Omental fat pad (tissue), 4 donors: Measurements from ENCODE around the gene KCNJ5. TPM values are rescaled to one million over a fixed set of nuclear protein-coding genes. Genes with fewer than 3 reads are reported as not detected.

Experiments
- ATAC-seq: fragments of 150-250 bp; one replicate; pipeline ENCODE4 v1.9.1; 2016; ENCODE audit warnings: mild to moderate bottlenecking, moderate library complexity; ENCODE audit not compliant: low FRiP score
- DNase-seq: peaks from one replicate; pipeline ENCODE4 v3.0.0-alpha.2; 2019; ENCODE audit warnings: low spot score
- CTCF ChIP-seq, 3 donors: fragments of 450-650 bp; IDR thresholded peaks; one replicate each; pipeline ENCODE4 v1.5.1; 2016 to 2017; ENCODE audit warnings: antibody characterized with exemption in 3 of 3, mild to moderate bottlenecking in 3 of 3, moderate library complexity in 2 of 3
- total RNA-seq, 4 donors: library from RNA; depleted of rRNA; stranded (reverse); fragments of >200 nt; gene quantifications; one replicate each; pipeline ENCODE4 v1.1.0, GENCODE V29; 2016

KCNJ5 gene
- total RNA-seq, 4 donors from 2014 or later, result 1.5 to 12.1 (median 3.0) TPM

- ATAC-seq (no peak), DNase-seq (no peak)
- TF ChIP-seq CTCF (IDR thresholded peaks at IDR 0.05), result no peak
Measured at GRCh38 chr11:128925250-128925600, 34.1 kb downstream of the KCNJ5 start.

GRCh38 chr11:128926000-128926399 is 34.8 kb downstream of the KCNJ5 start:
- TF ChIP-seq CTCF (IDR thresholded peaks at IDR 0.05), result no peak
- ATAC-seq (no peak), DNase-seq (no peak)

GRCh38 chr11:128926437-128927107 is 35.4 kb downstream of the KCNJ5 start:
- ATAC-seq (no peak), DNase-seq (no peak)
- TF ChIP-seq CTCF (IDR thresholded peaks at IDR 0.05), result no peak

GRCh38 chr11:128927108-128927461 is 35.9 kb downstream of the KCNJ5 start:
- ATAC-seq (no peak), DNase-seq (no peak)
- TF ChIP-seq CTCF (IDR thresholded peaks at IDR 0.05), result no peak

- TF ChIP-seq CTCF (IDR thresholded peaks at IDR 0.05), result no peak
- DNase-seq, result no peak
Measured at GRCh38 chr11:128927683-128928336, 36.7 kb downstream of the KCNJ5 start.

GRCh38 chr11:128928400-128928799 is 37.2 kb downstream of the KCNJ5 start:
- DNase-seq (no peak), ATAC-seq (no peak)
- no peak for TF ChIP-seq CTCF (IDR thresholded peaks at IDR 0.05)

More at GRCh38 chr11:128927683-128928336, 36.7 kb downstream of the KCNJ5 start:
- ATAC-seq, result no peak

- ATAC-seq (no peak), DNase-seq (no peak)
- TF ChIP-seq CTCF (IDR thresholded peaks at IDR 0.05), result no peak
Measured at GRCh38 chr11:128929468-128929867, 38.3 kb downstream of the KCNJ5 start.
